A673 (cell line): ENCODE data around the gene TMEM221. TPM values are rescaled to one million over a fixed set of nuclear protein-coding genes. Genes with fewer than 3 reads are reported as not detected.
A peak's percentile ranks its signal among the peaks of the same experiment; 100 is the strongest.

Experiments
- BruUV-seq: library from RNA; stranded (reverse); fragments of 400-500 nt; replicated peaks from 2 replicates; lab custom pipeline; 2021; lab: Mats Ljungman, UMichigan
- CTCF ChIA-PET: fragments of 300-600 bp; sonication (Branson Sonifier 250); formaldehyde crosslinking; loops from one replicate; lab custom pipeline; 2022; ENCODE audit warnings: antibody characterized with exemption; lab: Charles Lee
- POLR2A ChIA-PET: fragments of 300-600 bp; sonication (Branson Sonifier 250); formaldehyde crosslinking; loops from one replicate; lab custom pipeline; 2022; ENCODE audit warnings: antibody characterized with exemption; ENCODE audit not compliant: low non-redundant PET; lab: Charles Lee
- DNase-seq: peaks from one replicate; pipeline ENCODE4 v3.0.0-alpha.2; 2015; ENCODE audit warnings: low spot score
- H3K27ac ChIP-seq: fragments of 200-600 bp; sonication (generic); 2 replicates; pipeline ENCODE4 v1.5.1; 2016; ENCODE audit warnings: mixed run types, low read depth, mild to moderate bottlenecking, mixed read lengths, antibody characterized with exemption, low read length; ENCODE audit not compliant: poor library complexity, severe bottlenecking
- H3K27me3 ChIP-seq: fragments of 200-600 bp; sonication (generic); replicated peaks from 2 replicates; pipeline ENCODE4 v1.6.1; 2017; ENCODE audit warnings: mixed run types, low read depth, mild to moderate bottlenecking, mixed read lengths, antibody characterized with exemption, low read length; ENCODE audit not compliant: insufficient read depth, poor library complexity
- H3K36me3 ChIP-seq: fragments of 200-600 bp; sonication (generic); 2 replicates; pipeline ENCODE4 v1.6.1; 2016; ENCODE audit warnings: mixed run types, mild to moderate bottlenecking, mixed read lengths, antibody characterized with exemption, low read length; ENCODE audit not compliant: insufficient read depth, poor library complexity, severe bottlenecking
- H3K4me1 ChIP-seq: fragments of 200-600 bp; sonication (generic); 2 replicates; pipeline ENCODE4 v1.6.1; 2017; ENCODE audit warnings: mixed run types, mild to moderate bottlenecking, mixed read lengths, antibody characterized with exemption, low read length; ENCODE audit not compliant: insufficient read depth, poor library complexity, severe bottlenecking
- H3K4me3 ChIP-seq: fragments of 200-600 bp; sonication (generic); 2 replicates; pipeline ENCODE4 v1.5.1; 2016; ENCODE audit warnings: low read depth, mixed run types, mild to moderate bottlenecking, mixed read lengths, low read length; ENCODE audit not compliant: poor library complexity, severe bottlenecking
- H3K9me3 ChIP-seq: fragments of 200-600 bp; sonication (generic); 2 replicates; pipeline ENCODE4 v1.6.1; 2016; ENCODE audit warnings: mixed run types, low read depth, mild to moderate bottlenecking, mixed read lengths, antibody characterized with exemption, low read length; ENCODE audit not compliant: poor library complexity, severe bottlenecking
- EZH2 ChIP-seq: fragments of 200-600 bp; sonication (generic); IDR thresholded peaks from 2 replicates; pipeline ENCODE4 v1.6.1; 2017; ENCODE audit warnings: borderline replicate concordance, low read depth, mild to moderate bottlenecking, mixed read lengths, antibody characterized with exemption, low read length; ENCODE audit not compliant: poor library complexity, severe bottlenecking
- intact Hi-C: fragments of 100-400 bp; cut with micrococcal nuclease; formaldehyde crosslinking; loops from one replicate; pipeline ENCODE4 v1.10.0; 2022; ENCODE audit not compliant: unreplicated experiment
- total RNA-seq: library from RNA; stranded (reverse); gene quantifications from 2 replicates; pipeline ENCODE4 v1.2.3, GENCODE V29; 2021
- TF ChIP-seq, protein P1 (sequence below): fragments of 300-800, 200-600 bp; sonication (generic); conservative IDR thresholded peaks from 2 replicates; pipeline ENCODE4 v1.5.1; 2017; ENCODE audit warnings: low read depth, mild to moderate bottlenecking, antibody characterized with exemption, low read length, moderate library complexity, mixed read lengths

Gene TMEM221
- total RNA-seq, 1 experiment from 2014 or later: not detected

GRCh38 chr19:17389288-17389687 lies 59.2 kb downstream of the TMEM221 start:
- no peak for TF ChIP-seq EZH2
- TF ChIP-seq, protein P1, sequence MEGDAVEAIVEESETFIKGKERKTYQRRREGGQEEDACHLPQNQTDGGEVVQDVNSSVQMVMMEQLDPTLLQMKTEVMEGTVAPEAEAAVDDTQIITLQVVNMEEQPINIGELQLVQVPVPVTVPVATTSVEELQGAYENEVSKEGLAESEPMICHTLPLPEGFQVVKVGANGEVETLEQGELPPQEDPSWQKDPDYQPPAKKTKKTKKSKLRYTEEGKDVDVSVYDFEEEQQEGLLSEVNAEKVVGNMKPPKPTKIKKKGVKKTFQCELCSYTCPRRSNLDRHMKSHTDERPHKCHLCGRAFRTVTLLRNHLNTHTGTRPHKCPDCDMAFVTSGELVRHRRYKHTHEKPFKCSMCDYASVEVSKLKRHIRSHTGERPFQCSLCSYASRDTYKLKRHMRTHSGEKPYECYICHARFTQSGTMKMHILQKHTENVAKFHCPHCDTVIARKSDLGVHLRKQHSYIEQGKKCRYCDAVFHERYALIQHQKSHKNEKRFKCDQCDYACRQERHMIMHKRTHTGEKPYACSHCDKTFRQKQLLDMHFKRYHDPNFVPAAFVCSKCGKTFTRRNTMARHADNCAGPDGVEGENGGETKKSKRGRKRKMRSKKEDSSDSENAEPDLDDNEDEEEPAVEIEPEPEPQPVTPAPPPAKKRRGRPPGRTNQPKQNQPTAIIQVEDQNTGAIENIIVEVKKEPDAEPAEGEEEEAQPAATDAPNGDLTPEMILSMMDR: no peak
- no peak overlapping the region for H3K27ac ChIP-seq
- no peaks in the 10 kb centered on the region for H3K27me3 ChIP-seq
- no peaks in the 10 kb centered on the region for H3K36me3 ChIP-seq
- H3K9me3 ChIP-seq: no peaks in the 10 kb centered on the region
- no peak for DNase-seq
- no TSS peak for BruUV-seq
- intact Hi-C loops: loop anchor here (10.0 kb wide), 1 partner anchor 614 kb away; no protein-coding TSS in a partner anchor
- H3K4me1 ChIP-seq: peaks cover 5% of the 10 kb centered on the region
- ChIA-PET POLR2A (no interaction called here), CTCF (interaction anchor here (0.5 to 0.6 kb wide), 3 partner anchors 44 to 470 kb away, joined by 3 to 8 read pairs (median 6); no protein-coding TSS in a partner anchor)
- no peak overlapping the region for H3K4me3 ChIP-seq

- POLR2A ChIA-PET: no interaction called here
- Histone ChIP-seq H3K27me3 (no peaks in the 10 kb centered on the region), H3K4me1 (peaks cover 5% of the 10 kb centered on the region), H3K4me3 (no peak overlapping the region), H3K27ac (no peak overlapping the region), H3K36me3 (no peaks in the 10 kb centered on the region), H3K9me3 (no peaks in the 10 kb centered on the region)
- intact Hi-C loops: loop anchor here (1.0 to 10.0 kb wide), 3 partner anchors 40 to 611 kb away; no protein-coding TSS in a partner anchor
- BruUV-seq: no TSS peak
- CTCF ChIA-PET: interaction anchor here (0.5 to 1.5 kb wide), 12 partner anchors 8 to 614 kb away, joined by 3 to 9 read pairs (median 4); no protein-coding TSS in a partner anchor
- peak; percentile 82 for DNase-seq
- TF ChIP-seq, protein P1: peak; percentile 91
- no peak for TF ChIP-seq EZH2
Measured at GRCh38 chr19:17385878-17386611, 62.4 kb downstream of the TMEM221 start.

Other genes with a start within 250 kb of the TMEM221 start
- gene USE1, start 233.3 kb downstream of the TMEM221 start, total RNA-seq: 32.1 and 33.2 TPM in 2 replicates
- gene OCEL1, start 222.4 kb downstream of the TMEM221 start, total RNA-seq: 8.2 and 14.8 TPM in 2 replicates
- 26.3 and 32.9 TPM in 2 replicates for gene NR2F6, start 202.7 kb downstream of the TMEM221 start, total RNA-seq
- 0.61 TPM in 1 of 2 replicates, not detected in the other for gene USHBP1, start 183.9 kb downstream of the TMEM221 start, total RNA-seq
- gene BABAM1, start 181.2 kb downstream of the TMEM221 start, total RNA-seq: 136 and 147 TPM in 2 replicates
- gene ANKLE1, start 166.8 kb downstream of the TMEM221 start, total RNA-seq: 15.8 and 17.5 TPM in 2 replicates
- 11.0 and 16.8 TPM in 2 replicates for gene ABHD8, start 145.2 kb downstream of the TMEM221 start, total RNA-seq
- 91.8 and 93.1 TPM in 2 replicates for gene MRPL34, start 142.8 kb downstream of the TMEM221 start, total RNA-seq
- 67.2 and 68.5 TPM in 2 replicates for gene DDA1, start 139.1 kb downstream of the TMEM221 start, total RNA-seq
- gene ANO8, start 113.8 kb downstream of the TMEM221 start, total RNA-seq: 18.6 and 22.1 TPM in 2 replicates
- 51.5 and 53.2 TPM in 2 replicates for gene GTPBP3, start 111.1 kb downstream of the TMEM221 start, total RNA-seq
- 0.24 TPM in 1 of 2 replicates, not detected in the other for gene PLVAP, start 71.3 kb downstream of the TMEM221 start, total RNA-seq
- not detected in 2 replicates for gene CCDC194, start 54.5 kb downstream of the TMEM221 start, total RNA-seq
- 1.3 and 3.6 TPM in 2 replicates for gene BST2, start 43.0 kb downstream of the TMEM221 start, total RNA-seq
- gene MVB12A, start 28.6 kb downstream of the TMEM221 start, total RNA-seq: 39.5 and 56.9 TPM in 2 replicates
- not detected in 2 replicates for gene NXNL1, start 12.3 kb upstream of the TMEM221 start, total RNA-seq
- gene SLC27A1, start 21.9 kb upstream of the TMEM221 start, total RNA-seq: 3.0 and 6.9 TPM in 2 replicates
- 80.1 and 94.4 TPM in 2 replicates for gene PGLS, start 63.0 kb upstream of the TMEM221 start, total RNA-seq
- 91.3 and 93.5 TPM in 2 replicates for gene COLGALT1, start 107.0 kb upstream of the TMEM221 start, total RNA-seq
- gene UNC13A, start 239.7 kb upstream of the TMEM221 start, total RNA-seq: 5.8 and 6.8 TPM in 2 replicates